HUES48 (cell line): ENCODE measurements around the gene ADD3.
"Not testable (repeated sequence)": the region's sequence is repeated elsewhere in the genome, so short reads cannot be mapped to it uniquely, and the experiment has no call there.

ENCODE experiments used
- H3K27ac ChIP-seq: one replicate; pipeline ENCODE4 v1.7.0; 2013; ENCODE audit warnings: low read depth, low read length, inconsistent platforms
- H3K27me3 ChIP-seq: 2 replicates; pipeline ENCODE4 v1.6.1; 2013; ENCODE audit warnings: mild to moderate bottlenecking, low read length; ENCODE audit not compliant: control insufficient read depth, insufficient read depth
- H3K36me3 ChIP-seq: 2 replicates; pipeline ENCODE4 v1.6.1; 2013; ENCODE audit warnings: low read length; ENCODE audit not compliant: control insufficient read depth, insufficient read depth
- H3K4me1 ChIP-seq: 2 replicates; pipeline ENCODE4 v1.6.1; 2013; ENCODE audit warnings: mild to moderate bottlenecking, low read length; ENCODE audit not compliant: control insufficient read depth, insufficient read depth
- H3K4me3 ChIP-seq: 2 replicates; pipeline ENCODE4 v1.5.1; 2013; ENCODE audit warnings: mild to moderate bottlenecking, low read depth, low read length
- H3K9ac ChIP-seq: 2 replicates; pipeline ENCODE4 v1.6.1; 2013; ENCODE audit warnings: mild to moderate bottlenecking, low read depth, low read length, moderate library complexity
- H3K9me3 ChIP-seq: 2 replicates; pipeline ENCODE4 v1.6.1; 2013; ENCODE audit warnings: low read length; ENCODE audit not compliant: control insufficient read depth, insufficient read depth

ADD3 gene

DNA sequence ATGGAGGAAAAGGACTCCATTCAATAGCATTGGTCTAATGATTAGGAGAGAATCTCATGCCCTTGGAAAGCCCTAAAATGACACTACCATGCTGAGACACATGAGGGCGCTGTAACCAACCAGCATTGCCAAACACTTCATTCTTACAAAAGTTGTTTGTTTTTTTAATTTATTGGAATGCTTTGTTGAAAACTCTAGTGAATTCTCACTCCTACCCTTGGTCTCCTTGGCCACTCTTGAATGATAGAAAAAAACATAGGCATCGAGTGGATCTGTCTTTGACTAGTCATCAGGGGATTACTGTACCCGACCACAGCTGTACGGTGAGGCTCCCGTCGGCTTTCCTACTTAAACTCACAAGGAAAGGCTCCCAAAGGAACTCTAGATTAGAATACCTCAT, 29.3 kb upstream of the ADD3 start:
- no peak overlapping the region for H3K9ac ChIP-seq
- H3K4me3 ChIP-seq: no peak overlapping the region
- peak overlapping the region; percentile 36 for H3K27ac ChIP-seq
- H3K27me3 ChIP-seq: no peaks in the 10 kb centered on the region
- peaks cover 10% of the 10 kb centered on the region for H3K4me1 ChIP-seq
- H3K9me3 ChIP-seq: no peaks in the 10 kb centered on the region
- H3K36me3 ChIP-seq: no peaks in the 10 kb centered on the region

DNA sequence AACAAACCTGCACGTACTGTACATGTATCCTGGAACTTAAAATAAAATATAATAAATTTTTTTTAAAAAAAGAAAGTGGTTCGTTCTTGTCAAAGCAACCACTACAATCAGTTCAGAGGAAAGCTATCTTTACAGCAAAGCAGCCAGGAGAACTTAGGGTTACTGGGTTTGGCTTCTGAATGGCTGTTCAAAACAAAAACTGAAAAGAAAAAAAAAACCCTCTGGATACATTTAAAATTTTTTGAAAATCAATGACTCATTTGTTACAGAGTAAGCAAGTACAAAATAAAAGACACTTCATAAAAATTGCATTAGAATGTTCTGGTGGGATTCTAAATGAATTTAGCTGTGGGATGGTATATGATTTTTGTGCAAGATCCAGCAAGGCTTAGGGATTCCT, 28.6 kb upstream of the ADD3 start:
- no peaks in the 10 kb centered on the region for H3K27me3 ChIP-seq
- no peaks in the 10 kb centered on the region for H3K36me3 ChIP-seq
- no peak overlapping the region for H3K4me3 ChIP-seq
- peaks cover 10% of the 10 kb centered on the region for H3K4me1 ChIP-seq
- no peaks in the 10 kb centered on the region for H3K9me3 ChIP-seq
- H3K9ac ChIP-seq: no peak overlapping the region
- H3K27ac ChIP-seq: no peak overlapping the region

DNA sequence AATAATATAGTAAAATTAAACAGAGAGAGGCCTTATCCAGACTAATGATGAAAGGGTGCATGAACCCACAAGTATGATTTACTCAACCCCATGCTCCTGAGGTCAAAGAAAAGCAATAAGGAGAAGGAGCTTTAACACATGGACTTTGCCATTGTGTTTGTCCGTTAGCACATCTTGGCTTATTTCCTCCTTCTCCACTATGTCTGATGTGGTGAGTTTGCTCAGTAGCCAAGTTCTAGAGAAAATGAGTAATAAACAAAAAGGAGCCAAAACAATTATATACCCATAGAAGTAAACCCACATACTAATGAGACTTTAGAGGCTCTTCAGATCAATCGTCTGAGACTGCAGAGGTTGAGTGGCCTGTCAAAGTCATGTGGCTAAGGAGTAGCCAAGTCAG, 26.1 kb upstream of the ADD3 start:
- H3K4me1 ChIP-seq: peaks cover 4% of the 10 kb centered on the region
- H3K9ac ChIP-seq: no peak overlapping the region
- no peak overlapping the region for H3K27ac ChIP-seq
- H3K27me3 ChIP-seq: no peaks in the 10 kb centered on the region
- no peaks in the 10 kb centered on the region for H3K9me3 ChIP-seq
- H3K36me3 ChIP-seq: no peaks in the 10 kb centered on the region
- H3K4me3 ChIP-seq: no peak overlapping the region

DNA sequence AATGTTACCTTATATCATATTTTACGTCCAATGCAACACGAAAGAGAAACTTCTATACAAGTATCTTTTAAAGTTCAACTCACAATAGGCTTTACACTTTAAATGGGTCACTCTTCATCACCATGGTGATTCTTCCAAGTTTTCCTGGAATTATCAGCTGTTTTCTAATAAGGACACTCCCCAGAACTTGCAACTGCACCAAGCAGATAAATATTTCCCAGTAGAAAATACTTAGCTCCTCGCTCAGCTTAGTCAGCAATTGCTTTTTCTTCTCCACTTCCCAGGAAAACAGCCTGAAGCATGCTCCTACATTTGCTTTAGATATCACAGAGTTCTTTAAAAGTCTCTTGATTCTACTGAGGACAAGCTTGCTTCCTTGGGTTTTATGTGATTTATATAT, 25.7 kb upstream of the ADD3 start:
- H3K27me3 ChIP-seq: no peaks in the 10 kb centered on the region
- H3K36me3 ChIP-seq: no peaks in the 10 kb centered on the region
- no peak overlapping the region for H3K27ac ChIP-seq
- H3K4me3 ChIP-seq: no peak overlapping the region
- no peak overlapping the region for H3K9ac ChIP-seq
- no peaks in the 10 kb centered on the region for H3K9me3 ChIP-seq
- peaks cover 4% of the 10 kb centered on the region for H3K4me1 ChIP-seq

DNA sequence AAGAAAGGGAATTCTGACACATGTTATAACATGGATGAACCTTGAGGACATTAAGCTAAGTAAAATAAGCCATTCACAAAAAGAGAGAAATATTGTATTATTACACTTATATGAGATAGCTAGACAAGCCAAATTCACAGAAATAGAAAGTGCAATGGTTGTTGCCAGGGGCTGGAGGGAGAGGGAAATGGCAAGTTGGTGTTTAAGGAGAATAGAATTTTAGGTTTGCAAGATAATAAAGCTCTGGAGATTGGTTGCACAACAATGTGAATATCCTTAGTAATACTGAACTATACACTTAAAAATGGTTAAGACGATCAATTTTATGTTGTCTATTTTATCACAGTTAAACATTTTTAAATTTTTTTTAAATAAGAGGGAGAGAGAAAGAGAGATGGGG, 25.0 kb upstream of the ADD3 start:
- H3K36me3 ChIP-seq: no peaks in the 10 kb centered on the region
- H3K4me3 ChIP-seq: no peak overlapping the region
- no peak overlapping the region for H3K27ac ChIP-seq
- peaks cover 4% of the 10 kb centered on the region for H3K4me1 ChIP-seq
- H3K9ac ChIP-seq: no peak overlapping the region
- no peaks in the 10 kb centered on the region for H3K27me3 ChIP-seq
- H3K9me3 ChIP-seq: no peaks in the 10 kb centered on the region

DNA sequence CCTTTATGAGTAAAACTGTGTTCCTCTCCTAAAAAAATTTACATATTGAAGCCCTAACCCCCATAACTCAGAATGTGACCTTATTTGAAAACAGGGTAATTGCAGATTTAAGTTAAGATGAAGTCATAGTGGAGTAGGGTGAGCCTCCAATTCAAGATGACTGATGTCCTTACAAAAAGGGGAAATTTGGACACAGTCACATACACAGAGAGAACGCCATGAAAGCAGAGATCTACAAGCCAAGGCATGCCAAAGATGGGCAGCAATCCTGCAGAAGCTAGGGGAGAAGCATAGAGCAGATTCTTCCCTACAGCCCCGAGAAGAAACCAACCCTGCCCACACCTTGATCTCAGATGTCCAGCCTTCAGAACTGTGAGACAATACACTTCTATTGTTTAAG, 23.8 kb upstream of the ADD3 start:
- no peak overlapping the region for H3K4me3 ChIP-seq
- H3K9ac ChIP-seq: no peak overlapping the region

DNA sequence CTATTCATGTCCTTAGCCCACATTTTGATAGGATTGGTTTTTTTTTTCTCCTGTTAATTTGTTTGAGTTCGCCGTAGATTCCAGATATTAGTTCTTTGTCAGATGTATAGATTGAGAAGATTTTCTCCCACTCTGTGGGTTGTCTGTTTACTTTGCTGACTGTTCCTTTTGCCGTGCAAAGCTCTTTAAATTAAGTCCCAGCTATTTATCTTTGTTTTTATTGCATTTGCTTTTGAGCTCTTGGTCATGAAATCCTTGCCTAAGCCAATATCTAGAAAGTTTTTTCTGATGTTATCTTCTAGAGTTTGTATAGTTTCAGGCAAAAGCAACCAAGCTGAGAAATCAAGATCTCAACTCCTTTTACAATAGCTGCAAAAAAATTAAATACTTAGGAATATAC, 22.0 kb upstream of the ADD3 start:
- H3K4me3 ChIP-seq, H3K9me3 ChIP-seq, H3K9ac ChIP-seq, H3K27me3 ChIP-seq, H3K27ac ChIP-seq, H3K36me3 ChIP-seq, H3K4me1 ChIP-seq: not testable (repeated sequence)

More for the DNA sequence above, 23.8 kb upstream of the ADD3 start:
- H3K4me1 ChIP-seq: no peaks in the 10 kb centered on the region
- no peaks in the 10 kb centered on the region for H3K9me3 ChIP-seq
- no peaks in the 10 kb centered on the region for H3K27me3 ChIP-seq
- no peak overlapping the region for H3K27ac ChIP-seq
- H3K36me3 ChIP-seq: no peaks in the 10 kb centered on the region

DNA sequence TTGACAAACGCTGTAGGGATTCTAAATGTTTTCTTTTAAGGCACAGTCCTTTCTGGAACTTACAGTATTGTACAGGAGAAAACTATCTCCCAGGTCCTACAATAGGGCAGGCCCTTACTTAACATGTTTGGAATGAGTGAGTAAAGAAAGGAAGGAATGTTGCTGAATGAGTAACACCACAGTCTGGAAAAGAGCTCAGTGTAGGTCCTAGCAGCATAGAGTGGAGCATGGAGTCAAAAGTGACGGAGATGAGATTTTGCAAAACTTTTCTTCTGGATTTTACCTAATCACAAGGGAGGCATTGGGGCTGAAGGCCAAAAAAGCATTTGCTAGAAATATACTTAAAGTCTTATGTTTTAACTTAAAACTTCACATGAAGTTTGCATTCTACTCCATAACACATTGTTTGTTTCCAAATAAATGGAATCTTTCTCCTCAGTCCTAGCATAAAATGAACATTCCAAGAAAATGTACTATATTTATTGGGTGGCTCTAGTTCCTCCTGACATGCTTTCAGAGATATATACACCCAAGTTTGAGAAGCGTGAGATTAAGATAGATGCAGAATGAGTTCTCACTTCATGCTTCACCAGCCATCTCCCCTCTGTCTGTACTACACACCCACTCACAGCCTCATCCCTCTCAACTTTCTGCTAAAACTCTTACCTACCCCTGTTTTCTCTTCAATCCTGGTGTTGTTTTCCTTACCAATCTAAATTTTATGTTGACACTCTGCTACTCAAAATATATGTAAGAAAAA, 20.2 kb upstream of the ADD3 start:
- peak overlapping the region; percentile 9 for H3K27ac ChIP-seq
- H3K36me3 ChIP-seq: no peaks in the 10 kb centered on the region
- H3K9ac ChIP-seq: no peak overlapping the region
- no peaks in the 10 kb centered on the region for H3K27me3 ChIP-seq
- H3K4me3 ChIP-seq: no peak overlapping the region
- no peaks in the 10 kb centered on the region for H3K9me3 ChIP-seq
- no peaks in the 10 kb centered on the region for H3K4me1 ChIP-seq

DNA sequence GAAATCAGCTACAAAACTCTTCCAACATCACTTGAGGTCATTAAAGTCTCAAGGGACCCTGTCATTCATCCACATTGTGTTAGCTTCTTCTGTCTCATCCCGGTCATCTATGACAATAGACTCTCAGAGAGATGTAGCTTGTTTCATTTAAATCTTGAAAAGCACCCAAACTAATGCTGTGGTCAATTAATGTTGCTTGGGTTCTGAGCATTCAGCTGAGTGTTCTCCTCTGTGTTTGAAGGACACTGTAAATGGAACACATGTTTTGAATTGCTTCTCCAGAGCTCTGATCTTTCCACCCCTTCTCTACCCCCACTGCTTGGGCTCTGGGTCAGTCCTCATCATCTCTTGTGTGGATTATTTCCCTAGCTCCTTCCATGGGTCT, 19.6 kb upstream of the ADD3 start:
- no peak overlapping the region for H3K27ac ChIP-seq
- no peaks in the 10 kb centered on the region for H3K27me3 ChIP-seq
- H3K36me3 ChIP-seq: no peaks in the 10 kb centered on the region
- no peak overlapping the region for H3K4me3 ChIP-seq
- no peak overlapping the region for H3K9ac ChIP-seq
- H3K9me3 ChIP-seq: no peaks in the 10 kb centered on the region
- no peaks in the 10 kb centered on the region for H3K4me1 ChIP-seq

DNA sequence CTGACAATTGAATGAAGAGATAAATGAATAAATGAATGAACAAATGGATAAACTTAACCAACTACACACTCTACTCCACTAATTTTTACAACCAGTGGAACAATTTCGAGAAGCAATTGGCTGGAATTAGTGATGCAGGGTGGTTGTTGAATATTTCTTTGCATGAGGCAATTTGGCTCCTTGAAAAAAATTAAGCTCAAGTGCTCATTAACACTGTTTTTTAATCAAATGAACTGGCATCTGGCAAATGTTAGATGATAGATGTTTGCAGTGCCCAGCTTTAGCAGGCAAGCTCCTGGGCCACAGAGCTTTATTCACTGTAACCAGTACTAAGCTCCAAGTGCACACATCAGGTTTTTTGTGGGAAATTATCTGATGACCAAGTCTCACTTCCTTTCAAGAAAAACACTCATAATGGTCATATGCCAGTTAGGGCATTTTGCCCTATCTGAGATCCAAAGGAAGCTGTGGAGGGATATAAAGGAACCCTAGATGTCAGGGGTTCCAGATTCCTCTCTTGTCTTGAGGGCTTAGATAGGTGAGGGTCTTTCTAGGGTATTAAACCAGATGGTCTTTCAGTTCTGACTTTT, 16.4 kb upstream of the ADD3 start:
- Histone ChIP-seq H3K36me3 (no peaks in the 10 kb centered on the region), H3K9me3 (no peaks in the 10 kb centered on the region), H3K4me1 (no peaks in the 10 kb centered on the region), H3K9ac (no peak overlapping the region), H3K27me3 (no peaks in the 10 kb centered on the region), H3K4me3 (no peak overlapping the region), H3K27ac (no peak overlapping the region)

DNA sequence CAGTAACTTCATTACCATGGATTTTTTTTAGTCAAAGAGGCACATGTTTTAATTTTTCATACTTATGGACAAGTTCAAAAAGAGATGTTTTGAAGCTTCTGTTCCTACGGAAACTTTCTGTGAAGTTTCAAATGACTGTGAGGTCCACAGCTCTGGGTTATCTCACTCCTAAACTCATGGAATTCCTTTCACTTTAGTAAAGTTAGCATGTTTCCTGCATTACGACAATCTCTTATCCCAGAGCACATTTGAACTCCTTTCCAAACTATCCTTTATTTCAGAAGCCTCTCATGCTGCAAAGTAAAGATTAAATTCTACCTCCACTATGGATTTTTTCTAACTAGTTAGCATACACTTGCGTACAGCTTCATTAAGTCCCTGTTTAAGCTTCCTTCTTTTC, 15.3 kb upstream of the ADD3 start:
- H3K4me1 ChIP-seq: peaks cover 6% of the 10 kb centered on the region; the same call in 1 of the 2 replicates
- H3K9me3 ChIP-seq: no peaks in the 10 kb centered on the region
- H3K27ac ChIP-seq: no peak overlapping the region
- no peak overlapping the region for H3K9ac ChIP-seq
- no peak overlapping the region for H3K4me3 ChIP-seq
- H3K36me3 ChIP-seq: no peaks in the 10 kb centered on the region
- H3K27me3 ChIP-seq: no peaks in the 10 kb centered on the region
